Gastrocnemius medialis (tissue), 4 donors: ENCODE data around the gene PRCC.

Experiments
- CTCF ChIP-seq, 5 experiments: fragments of 450-650 bp in 3 of 5; fragments of 200-600 bp in 2 of 5; sonication (generic) in 2 of 5; IDR thresholded peaks in 4 of 5; conservative IDR thresholded peaks in 1 of 5; 1 replicate in 4 of 5; 2 replicates in 1 of 5; pipeline ENCODE4 v1.5.1; 2016 to 2019; ENCODE audit warnings: antibody characterized with exemption in 5 of 5, mild to moderate bottlenecking in 3 of 5, moderate library complexity in 3 of 5
- POLR2A ChIP-seq, 2 donors: fragments of 450-650 bp; IDR thresholded peaks; one replicate each; pipeline ENCODE4 v1.6.1; 2017; ENCODE audit warnings: antibody characterized with exemption in 2 of 2, mild to moderate bottlenecking in 2 of 2, moderate library complexity in 2 of 2

DNA sequence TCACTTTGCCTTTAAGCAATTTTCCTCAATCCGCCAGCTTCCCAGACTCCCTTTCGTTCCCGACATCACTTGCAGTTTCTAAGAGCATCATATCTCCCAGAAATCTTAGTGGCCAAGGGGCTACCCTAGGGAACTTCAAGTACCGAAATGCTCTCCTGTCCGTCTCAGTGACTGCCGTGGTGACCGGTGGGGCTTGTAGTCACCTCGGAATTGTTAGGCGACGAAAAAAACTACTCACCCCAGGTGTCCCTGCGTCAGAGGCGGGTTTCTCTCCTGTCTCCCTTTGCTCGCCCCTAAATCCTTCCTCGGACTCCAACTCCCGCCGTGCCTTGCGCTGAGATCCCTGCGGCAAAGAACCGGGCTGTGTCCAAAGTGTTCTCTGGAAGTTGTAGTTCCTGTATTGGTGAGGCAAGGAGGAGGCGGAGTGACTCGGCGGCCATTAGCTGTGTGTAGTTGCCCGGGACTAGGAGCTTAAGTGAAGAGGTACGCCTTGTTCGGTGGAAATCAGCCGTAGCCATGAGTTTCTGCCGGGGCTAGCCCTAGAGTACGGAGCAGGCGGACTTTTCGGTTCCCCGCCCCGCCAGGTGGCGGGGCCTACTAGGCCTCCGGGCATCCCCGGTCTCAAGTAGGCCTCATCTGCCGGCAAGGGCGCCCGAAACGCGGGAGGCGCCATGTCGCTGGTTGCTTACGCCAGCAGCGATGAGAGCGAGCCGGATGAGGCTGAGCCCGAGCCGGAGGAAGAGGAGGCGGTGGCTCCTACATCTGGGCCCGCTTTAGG, at the start of gene PRCC:
- TF ChIP-seq CTCF (IDR thresholded peaks at IDR 0.05 in 4 of 5, conservative IDR thresholded peaks at IDR 0.05 in 1 of 5) (peak in 1 of 5 experiments; percentile 14), POLR2A (IDR thresholded peaks at IDR 0.05) (peak; percentile 74 to 84)
